NCI-H2196 treated with DMSO at 0.1 percent for 48 hours (cell line): Measurements from ENCODE around the gene ADCYAP1R1.

Experiments used
- DNase-seq: peaks from one replicate; lab custom pipeline; 2025; ENCODE audit not compliant: unreplicated experiment; lab: John Stamatoyannopoulos, UW

Gene ADCYAP1R1

GRCh38 chr7:31104361-31105255, 52.5 kb downstream of the ADCYAP1R1 start:
- DNase-seq: no peak

GRCh38 chr7:31105256-31105950, 53.3 kb downstream of the ADCYAP1R1 start:
- no peak for DNase-seq

- no peak for DNase-seq
These were observed 54.4 kb downstream of the ADCYAP1R1 start for GRCh38 chr7:31106303-31107105.

- DNase-seq: no peak
These were observed 55.3 kb downstream of the ADCYAP1R1 start for GRCh38 chr7:31107106-31108090.

- DNase-seq: no peak
These were observed 56.1 kb downstream of the ADCYAP1R1 start for GRCh38 chr7:31108097-31108657.

- DNase-seq: no peak
These were observed 57.6 kb downstream of the ADCYAP1R1 start for GRCh38 chr7:31109751-31110150.

- DNase-seq: no peak
These were observed 58.4 kb downstream of the ADCYAP1R1 start for GRCh38 chr7:31110331-31111108.

- no peak for DNase-seq
These were observed 59.0 kb downstream of the ADCYAP1R1 start for GRCh38 chr7:31111109-31111451.

GRCh38 chr7:31113660-31114059, 61.6 kb downstream of the ADCYAP1R1 start:
- no peak for DNase-seq

- no peak for DNase-seq
These were observed 62.7 kb downstream of the ADCYAP1R1 start for GRCh38 chr7:31114593-31115343.

- DNase-seq: no peak
These were observed 64.5 kb downstream of the ADCYAP1R1 start for GRCh38 chr7:31116615-31117014.

- DNase-seq: no peak
These were observed 67.1 kb downstream of the ADCYAP1R1 start for GRCh38 chr7:31119249-31119648.

- DNase-seq: no peak
These were observed 68.8 kb downstream of the ADCYAP1R1 start for GRCh38 chr7:31120800-31121513.

- DNase-seq: no peak
These were observed 69.5 kb downstream of the ADCYAP1R1 start for GRCh38 chr7:31121601-31122000.

GRCh38 chr7:31122649-31123058, 70.5 kb downstream of the ADCYAP1R1 start:
- peak; percentile 22 for DNase-seq

GRCh38 chr7:31123321-31123720, 71.2 kb downstream of the ADCYAP1R1 start:
- no peak for DNase-seq

- DNase-seq: no peak
These were observed 71.6 kb downstream of the ADCYAP1R1 start for GRCh38 chr7:31123726-31124125.

GRCh38 chr7:31125171-31125570, 73.1 kb downstream of the ADCYAP1R1 start:
- DNase-seq: no peak
